Immature natural killer cell (primary cell): ENCODE data around the gene KCTD17. TPM values are rescaled to one million over a fixed set of nuclear protein-coding genes. Genes with fewer than 3 reads are reported as not detected.

Source experiments
- DNase-seq, 3 donors: peaks; one replicate each; pipeline ENCODE4 v3.0.0; 2022; ENCODE audit warnings: mixed read lengths in 1 of 3
- H3K27ac Mint-ChIP-seq, 6 donors: one replicate each; pipeline ENCODE4 v1.8.0; 2020; ENCODE audit warnings: mixed read lengths in 6 of 6, mild to moderate bottlenecking in 5 of 6, inconsistent platforms in 4 of 6, moderate library complexity in 3 of 6
- H3K27me3 Mint-ChIP-seq, 3 donors: one replicate each; pipeline ENCODE4 v1.8.0; 2020 to 2021; ENCODE audit warnings: low read depth in 3 of 3, mild to moderate bottlenecking in 3 of 3, mixed read lengths in 3 of 3, moderate library complexity in 3 of 3, inconsistent platforms in 1 of 3
- H3K36me3 Mint-ChIP-seq, 3 donors: one replicate each; pipeline ENCODE4 v1.8.0; 2020; ENCODE audit warnings: mixed read lengths in 3 of 3, inconsistent platforms in 2 of 3, mild to moderate bottlenecking in 2 of 3
- H3K4me1 Mint-ChIP-seq, 2 donors: one replicate each; pipeline ENCODE4 v1.8.0; 2020; ENCODE audit warnings: inconsistent platforms in 2 of 2, mild to moderate bottlenecking in 2 of 2, mixed read lengths in 2 of 2, moderate library complexity in 1 of 2
- H3K4me3 Mint-ChIP-seq, 5 donors: one replicate each; pipeline ENCODE4 v1.8.0; 2020; ENCODE audit warnings: mild to moderate bottlenecking in 5 of 5, mixed read lengths in 5 of 5, inconsistent platforms in 3 of 5, moderate library complexity in 3 of 5
- H3K9me3 Mint-ChIP-seq, 6 donors: one replicate each; pipeline ENCODE4 v1.8.0; 2020; ENCODE audit warnings: mild to moderate bottlenecking in 6 of 6, mixed read lengths in 6 of 6, inconsistent platforms in 4 of 6, moderate library complexity in 3 of 6
- polyA plus RNA-seq, 3 donors: library from polyadenylated mRNA; unstranded; fragments of 300-500 nt; fragmentation: Illumina TruSeq; gene quantifications; one replicate each; pipeline ENCODE4 v1.2.3, GENCODE V29; 2021

KCTD17 gene
- polyA plus RNA-seq, 3 donors from 2014 or later: 10.7 to 16.1 (median 14.3) TPM

GRCh38 chr22:37075822-37076433 is 24.4 kb downstream of the KCTD17 start:
- DNase-seq: no peak
- Mint-ChIP-seq H3K9me3 (no peaks in the 10 kb centered on the region), H3K27ac (peak overlapping the region in 1 of 6 donors; percentile 37), H3K4me1 (peaks cover 30 to 31% of the 10 kb centered on the region in 2 donors), H3K27me3 (peaks cover 5 to 12% (median 7%) of the 10 kb centered on the region in 3 donors), H3K36me3 (no peaks in the 10 kb centered on the region), H3K4me3 (no peak overlapping the region)

GRCh38 chr22:37077802-37078448 is 26.4 kb downstream of the KCTD17 start:
- H3K27me3 Mint-ChIP-seq: peaks cover 5 to 12% (median 7%) of the 10 kb centered on the region in 3 donors

GRCh38 chr22:37079158-37079557 is 27.6 kb downstream of the KCTD17 start:
- H3K27ac Mint-ChIP-seq: peak overlapping the region; percentile 95 to 99 (median 98)
- H3K4me1 Mint-ChIP-seq: peaks cover 31 to 34% of the 10 kb centered on the region in 2 donors
- no peaks in the 10 kb centered on the region for H3K36me3 Mint-ChIP-seq
- no peaks in the 10 kb centered on the region for H3K9me3 Mint-ChIP-seq
- DNase-seq: no peak
- H3K4me3 Mint-ChIP-seq: peak overlapping the region; percentile 42 to 77 (median 73)
- H3K27me3 Mint-ChIP-seq: peaks cover 5 to 12% (median 7%) of the 10 kb centered on the region in 3 donors

More at GRCh38 chr22:37077802-37078448, 26.4 kb downstream of the KCTD17 start:
- Mint-ChIP-seq H3K4me3 (peak overlapping the region in 4 of 5 donors; percentile 54 to 77 (median 63)), H3K36me3 (no peaks in the 10 kb centered on the region), H3K27ac (peak overlapping the region; percentile 81 to 99 (median 97)), H3K9me3 (no peaks in the 10 kb centered on the region), H3K4me1 (peaks cover 31 to 34% of the 10 kb centered on the region in 2 donors)
- DNase-seq: peak; percentile 79 to 82 (median 80)

GRCh38 chr22:37079668-37080171 is 28.2 kb downstream of the KCTD17 start:
- Mint-ChIP-seq H3K36me3 (no peaks in the 10 kb centered on the region), H3K27me3 (peaks cover 5 to 12% (median 7%) of the 10 kb centered on the region in 3 donors), H3K4me3 (peak overlapping the region; percentile 56 to 77 (median 73)), H3K27ac (peak overlapping the region; percentile 95 to 99 (median 98)), H3K9me3 (no peaks in the 10 kb centered on the region), H3K4me1 (peaks cover 31 to 34% of the 10 kb centered on the region in 2 donors)
- peak; percentile 92 to 93 (median 92) for DNase-seq

- Mint-ChIP-seq H3K9me3 (no peaks in the 10 kb centered on the region), H3K4me3 (peak overlapping the region in 3 of 5 donors; percentile 7 to 77 (median 74)), H3K27ac (peak overlapping the region; percentile 95 to 99 (median 98)), H3K27me3 (peaks cover 5 to 13% (median 7%) of the 10 kb centered on the region in 3 donors), H3K36me3 (no peaks in the 10 kb centered on the region), H3K4me1 (peaks cover 31 to 34% of the 10 kb centered on the region in 2 donors)
- no peak for DNase-seq
Observed at GRCh38 chr22:37080438-37080837, 28.9 kb downstream of the KCTD17 start.

- peaks cover 31 to 34% of the 10 kb centered on the region in 2 donors for H3K4me1 Mint-ChIP-seq
- peaks cover 5 to 13% (median 7%) of the 10 kb centered on the region in 3 donors for H3K27me3 Mint-ChIP-seq
Observed at GRCh38 chr22:37080838-37081237, 29.3 kb downstream of the KCTD17 start.

GRCh38 chr22:37082251-37082873 is 30.8 kb downstream of the KCTD17 start:
- Mint-ChIP-seq H3K36me3 (no peaks in the 10 kb centered on the region), H3K4me1 (peaks cover 31 to 34% of the 10 kb centered on the region in 2 donors), H3K4me3 (no peak overlapping the region), H3K27ac (peak overlapping the region in 4 of 6 donors; percentile 73 to 99 (median 82)), H3K27me3 (peaks cover 5 to 12% (median 7%) of the 10 kb centered on the region in 3 donors), H3K9me3 (no peaks in the 10 kb centered on the region)
- no peak for DNase-seq

More at GRCh38 chr22:37080838-37081237, 29.3 kb downstream of the KCTD17 start:
- Mint-ChIP-seq H3K9me3 (no peaks in the 10 kb centered on the region), H3K27ac (peak overlapping the region; percentile 77 to 99 (median 90)), H3K4me3 (no peak overlapping the region), H3K36me3 (no peaks in the 10 kb centered on the region)
- no peak for DNase-seq

GRCh38 chr22:37083914-37084313 is 32.4 kb downstream of the KCTD17 start:
- peak overlapping the region in 3 of 6 donors; percentile 41 to 99 (median 45) for H3K27ac Mint-ChIP-seq

GRCh38 chr22:37084385-37084784 is 32.8 kb downstream of the KCTD17 start:
- no peak for DNase-seq
- H3K9me3 Mint-ChIP-seq: no peaks in the 10 kb centered on the region
- H3K4me3 Mint-ChIP-seq: no peak overlapping the region
- peaks cover 6 to 9% (median 9%) of the 10 kb centered on the region in 3 donors for H3K27me3 Mint-ChIP-seq
- H3K4me1 Mint-ChIP-seq: peaks cover 13 to 18% of the 10 kb centered on the region in 2 donors
- H3K27ac Mint-ChIP-seq: peak overlapping the region in 1 of 6 donors; percentile 56
- no peaks in the 10 kb centered on the region for H3K36me3 Mint-ChIP-seq

More at GRCh38 chr22:37083914-37084313, 32.4 kb downstream of the KCTD17 start:
- H3K36me3 Mint-ChIP-seq: no peaks in the 10 kb centered on the region
- peaks cover 17 to 22% of the 10 kb centered on the region in 2 donors for H3K4me1 Mint-ChIP-seq
- no peaks in the 10 kb centered on the region for H3K9me3 Mint-ChIP-seq
- no peak overlapping the region for H3K4me3 Mint-ChIP-seq
- peaks cover 7 to 12% (median 11%) of the 10 kb centered on the region in 3 donors for H3K27me3 Mint-ChIP-seq
- DNase-seq: no peak

GRCh38 chr22:37086184-37086583 is 34.6 kb downstream of the KCTD17 start:
- DNase-seq: no peak
- H3K4me1 Mint-ChIP-seq: peaks cover 0 to 1% of the 10 kb centered on the region in 2 donors
- no peak overlapping the region for H3K27ac Mint-ChIP-seq
- no peaks in the 10 kb centered on the region for H3K9me3 Mint-ChIP-seq
- peaks cover 0 to 6% (median 1%) of the 10 kb centered on the region in 3 donors for H3K27me3 Mint-ChIP-seq
- H3K36me3 Mint-ChIP-seq: no peaks in the 10 kb centered on the region
- no peak overlapping the region for H3K4me3 Mint-ChIP-seq

GRCh38 chr22:37088108-37088605 is 36.6 kb downstream of the KCTD17 start:
- DNase-seq: no peak
- Mint-ChIP-seq H3K4me3 (no peak overlapping the region), H3K9me3 (no peaks in the 10 kb centered on the region), H3K27me3 (peaks cover 0 to 6% (median 4%) of the 10 kb centered on the region in 3 donors), H3K36me3 (no peaks in the 10 kb centered on the region), H3K27ac (peak overlapping the region in 1 of 6 donors; percentile 7), H3K4me1 (no peaks in the 10 kb centered on the region)

GRCh38 chr22:37088750-37089408 is 37.3 kb downstream of the KCTD17 start:
- Mint-ChIP-seq H3K4me1 (no peaks in the 10 kb centered on the region), H3K27ac (peak overlapping the region in 2 of 6 donors; percentile 7 to 14), H3K4me3 (no peak overlapping the region), H3K9me3 (no peaks in the 10 kb centered on the region), H3K36me3 (no peaks in the 10 kb centered on the region), H3K27me3 (peaks cover 0 to 6% (median 4%) of the 10 kb centered on the region in 3 donors)
- no peak for DNase-seq

GRCh38 chr22:37089434-37089833 is 37.9 kb downstream of the KCTD17 start:
- Mint-ChIP-seq H3K4me1 (no peaks in the 10 kb centered on the region), H3K27me3 (peaks cover 0 to 6% (median 4%) of the 10 kb centered on the region in 3 donors), H3K27ac (no peak overlapping the region), H3K36me3 (peaks cover 0 to 3% (median 2%) of the 10 kb centered on the region in 3 donors), H3K9me3 (no peaks in the 10 kb centered on the region), H3K4me3 (no peak overlapping the region)
- DNase-seq: no peak
